A549 (cell line): ENCODE measurements around the gene TMEM190. TPM values are rescaled to one million over a fixed set of nuclear protein-coding genes. Genes with fewer than 3 reads are reported as not detected.
"Not testable (repeated sequence)": the region's sequence is repeated elsewhere in the genome, so short reads cannot be mapped to it uniquely, and the experiment has no call there.

Experiments
- ATAC-seq, 2 experiments: fragments of 200-7000 bp in 1 of 2; fragments of >200 bp in 1 of 2; cut with Nextera tagmentation in 1 of 2; cut with Tn5 transposase in 1 of 2; 3 replicates each; pipeline versions ENCODE4 v1.8.0 to v1.9.1; 2018 to 2020; ENCODE audit warnings: mild to moderate bottlenecking in 1 of 2, moderate library complexity in 1 of 2
- CTCF ChIA-PET: fragments of 300-600 bp; sonication (Branson Sonifier 250); formaldehyde crosslinking; extraction: SDS; loops from one replicate; lab custom pipeline; 2021; ENCODE audit warnings: antibody characterized with exemption, inconsistent platforms; lab: Yijun Ruan, JAX
- POLR2A ChIA-PET: fragments of 350-600 bp; formaldehyde crosslinking; extraction: SDS; loops from one replicate; lab custom pipeline; 2021; ENCODE audit warnings: antibody characterized with exemption, inconsistent platforms; lab: Yijun Ruan, JAX
- DNase-seq, 2 experiments: peaks; one replicate each; pipeline versions ENCODE4 v3.0.0 to v3.0.0-alpha.2; 2011 to 2016; ENCODE audit warnings: low read depth in 1 of 2, low spot score in 1 of 2
- FAIRE-seq: peaks from 2 replicates; lab custom pipeline; 2011; peaks lifted over from hg19 to GRCh38; lab: Jason Lieb, UNC
- H3K27ac ChIP-seq, 2 experiments: fragments of >200 bp; sonication (Bioruptor Twin); formaldehyde crosslinking; 3 replicates each; pipeline ENCODE4 v1.5.1; 2016 to 2017
- H3K4me1 ChIP-seq: fragments of >200 bp; sonication (Bioruptor Twin); formaldehyde crosslinking; 3 replicates; pipeline ENCODE4 v1.6.1; 2016
- H3K4me2 ChIP-seq: fragments of >200 bp; sonication (Bioruptor Twin); formaldehyde crosslinking; 3 replicates; pipeline ENCODE4 v1.6.1; 2016
- H3K4me3 ChIP-seq: fragments of >200 bp; sonication (Bioruptor Twin); formaldehyde crosslinking; 3 replicates; pipeline ENCODE4 v1.5.1; 2016
- H3K9me3 ChIP-seq: fragments of >200 bp; sonication (Bioruptor Twin); formaldehyde crosslinking; 3 replicates; pipeline ENCODE4 v1.6.1; 2016
- BHLHE40 ChIP-seq: IDR thresholded peaks from 2 replicates; pipeline ENCODE4 v1.6.1; 2012; ENCODE audit warnings: low read depth, low read length, inconsistent platforms
- CBX2 ChIP-seq: fragments of 200-600 bp; sonication (generic); IDR thresholded peaks from 2 replicates; pipeline ENCODE4 v1.6.1; 2016; ENCODE audit warnings: low read depth, mild to moderate bottlenecking, borderline replicate concordance
- CBX8 ChIP-seq: fragments of 200-600 bp; sonication (generic); IDR thresholded peaks from 2 replicates; pipeline ENCODE4 v1.6.1; 2016
- EHF ChIP-seq: fragments of 250-450 bp; sonication (Bioruptor Pico); IDR thresholded peaks from 2 replicates; pipeline ENCODE4 v1.5.0; 2020; ENCODE audit warnings: mild to moderate bottlenecking
- FOSB ChIP-seq: fragments of 250-450 bp; sonication (Bioruptor Pico); IDR thresholded peaks from 2 replicates; pipeline ENCODE4 v1.5.0; 2020; ENCODE audit warnings: mild to moderate bottlenecking, moderate library complexity
- GATA3 ChIP-seq: IDR thresholded peaks from 2 replicates; pipeline ENCODE4 v1.6.1; 2012; ENCODE audit warnings: borderline replicate concordance
- HES2 ChIP-seq: fragments of >200 bp; sonication (Bioruptor Twin); formaldehyde crosslinking; IDR thresholded peaks from 2 replicates; pipeline ENCODE4 v1.6.1; 2016
- HOXB5 ChIP-seq: fragments of 250-450 bp; sonication (Bioruptor Pico); IDR thresholded peaks from 2 replicates; pipeline ENCODE4 v1.5.0; 2020; ENCODE audit warnings: mild to moderate bottlenecking, moderate library complexity
- KDM5A ChIP-seq: fragments of 200-600 bp; sonication (generic); IDR thresholded peaks from 2 replicates; pipeline ENCODE4 v1.6.1; 2016; ENCODE audit warnings: antibody characterized with exemption, mild to moderate bottlenecking
- POLR2AphosphoS2 ChIP-seq: conservative IDR thresholded peaks from 2 replicates; pipeline ENCODE4 v1.6.1; 2012; ENCODE audit warnings: low read length, improper control_type of control experiment, inconsistent platforms
- RFX5 ChIP-seq: fragments of 450-650 bp; IDR thresholded peaks from 2 replicates; pipeline ENCODE4 v1.7.1; 2014; ENCODE audit warnings: antibody characterized with exemption, mild to moderate bottlenecking, moderate library complexity
- RNF2 ChIP-seq: fragments of 200-600 bp; sonication (generic); IDR thresholded peaks from 2 replicates; pipeline ENCODE4 v1.6.1; 2016; ENCODE audit warnings: low read depth, mild to moderate bottlenecking, antibody characterized with exemption, moderate library complexity, borderline replicate concordance
- SMC3 ChIP-seq: fragments of >200 bp; sonication (Bioruptor Twin); formaldehyde crosslinking; IDR thresholded peaks from 3 replicates; pipeline ENCODE4 v1.6.1; 2018; ENCODE audit warnings: inconsistent platforms
- SREBF2 ChIP-seq: fragments of 450-650 bp; IDR thresholded peaks from 2 replicates; pipeline ENCODE4 v1.6.1; 2014; ENCODE audit warnings: mild to moderate bottlenecking, moderate library complexity
- TFCP2L1 ChIP-seq: fragments of 250-450 bp; sonication (Bioruptor Pico); IDR thresholded peaks from 2 replicates; pipeline ENCODE4 v1.5.0; 2021; ENCODE audit warnings: mild to moderate bottlenecking
- TP53 ChIP-seq: fragments of 250-450 bp; sonication (Bioruptor Pico); IDR thresholded peaks from 2 replicates; pipeline ENCODE4 v1.5.0; 2021; ENCODE audit warnings: mild to moderate bottlenecking, moderate library complexity
- ZC3H11A ChIP-seq: fragments of 450-650 bp; IDR thresholded peaks from 2 replicates; pipeline ENCODE4 v1.6.1; 2014; ENCODE audit warnings: antibody characterized with exemption, mild to moderate bottlenecking
- ZSCAN20 ChIP-seq: fragments of 250-450 bp; sonication (Bioruptor Pico); IDR thresholded peaks from 2 replicates; pipeline ENCODE4 v1.8.0; 2022; ENCODE audit warnings: mild to moderate bottlenecking, moderate library complexity
- WGBS: methylation state at CpG from one replicate; pipeline ENCODE4 v1.1.6; 2017; ENCODE audit errors: missing lambda C conversion rate; 5-methylcytosine and 5-hydroxymethylcytosine counted together
- polyA plus RNA-seq, 4 experiments: library from polyadenylated mRNA; depleted of rRNA in 3 of 4; stranded (reverse); fragments of >200 nt; fragmentation: RNase III in 1 of 4; extraction: RNeasy Plus Mini Kit Qiagen cat#74134 plus additional on column Dnase treatment in 1 of 4; gene quantifications; 2 replicates in 3 of 4; 3 replicates in 1 of 4; pipeline ENCODE4 v1.2.3, GENCODE V29; 2011 to 2017
- TF ChIP-seq, protein P1 (sequence below): IDR thresholded peaks from 2 replicates; pipeline ENCODE4 v1.6.1; 2012
- TF ChIP-seq, protein P2 (sequence below): fragments of 250-450 bp; sonication (Bioruptor Pico); IDR thresholded peaks from 2 replicates; pipeline ENCODE4 v1.5.0; 2020; ENCODE audit warnings: low read depth, mild to moderate bottlenecking, moderate library complexity
- TF ChIP-seq, protein P3 (sequence below): fragments of 150-350 bp; IDR thresholded peaks from 2 replicates; pipeline ENCODE4 v1.6.1; 2014; ENCODE audit warnings: low read depth, mild to moderate bottlenecking, low read length

Gene TMEM190
- polyA plus RNA-seq, 2 of the 4 experiments (the other 2 are of a cell fraction): 0.58 to 1.7 TPM

GRCh38 chr19:55419103-55419502 lies 42.5 kb downstream of the TMEM190 start:
- Histone ChIP-seq H3K4me3 (no peak overlapping the region), H3K9me3 (no peaks in the 10 kb centered on the region), H3K4me1 (peaks cover 8% of the 10 kb centered on the region; the same call in 1 of the 3 replicates), H3K27ac (no peak overlapping the region), H3K4me2 (no peak overlapping the region)
- no peak for DNase-seq
- WGBS: 39% methylated on average over 5 of the region's 5 CpGs
- TF ChIP-seq ZC3H11A (no peak), KDM5A (no peak)
- TF ChIP-seq, protein P1, sequence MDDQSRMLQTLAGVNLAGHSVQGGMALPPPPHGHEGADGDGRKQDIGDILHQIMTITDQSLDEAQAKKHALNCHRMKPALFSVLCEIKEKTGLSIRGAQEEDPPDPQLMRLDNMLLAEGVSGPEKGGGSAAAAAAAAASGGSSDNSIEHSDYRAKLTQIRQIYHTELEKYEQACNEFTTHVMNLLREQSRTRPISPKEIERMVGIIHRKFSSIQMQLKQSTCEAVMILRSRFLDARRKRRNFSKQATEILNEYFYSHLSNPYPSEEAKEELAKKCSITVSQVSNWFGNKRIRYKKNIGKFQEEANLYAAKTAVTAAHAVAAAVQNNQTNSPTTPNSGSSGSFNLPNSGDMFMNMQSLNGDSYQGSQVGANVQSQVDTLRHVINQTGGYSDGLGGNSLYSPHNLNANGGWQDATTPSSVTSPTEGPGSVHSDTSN: no peak
- FAIRE-seq: no peak
- ATAC-seq: peak in 1 of 2 experiments; percentile 13; a peak in 1 of 6 replicates
- CTCF ChIA-PET: interaction anchor here (0.7 to 5.7 kb wide), 58 partner anchors 9 to 336 kb away, joined by 3 to 107 read pairs (median 7); partner anchors contain the start of genes DNAAF3, HSPBP1, PPP1R12C and SHISA7
- POLR2A ChIA-PET: interaction anchor here (0.7 to 2.0 kb wide), 3 partner anchors 12 to 334 kb away, joined by 4 to 18 read pairs (median 4); partner anchors contain the start of gene UBE2S

- no peak overlapping the region for H3K27ac ChIP-seq
- FAIRE-seq: no peak
- TF ChIP-seq, protein P2, sequence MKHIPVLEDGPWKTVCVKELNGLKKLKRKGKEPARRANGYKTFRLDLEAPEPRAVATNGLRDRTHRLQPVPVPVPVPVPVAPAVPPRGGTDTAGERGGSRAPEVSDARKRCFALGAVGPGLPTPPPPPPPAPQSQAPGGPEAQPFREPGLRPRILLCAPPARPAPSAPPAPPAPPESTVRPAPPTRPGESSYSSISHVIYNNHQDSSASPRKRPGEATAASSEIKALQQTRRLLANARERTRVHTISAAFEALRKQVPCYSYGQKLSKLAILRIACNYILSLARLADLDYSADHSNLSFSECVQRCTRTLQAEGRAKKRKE (CRISPR knock-in tag): no peak
- TF ChIP-seq CBX2 (no peak), ZSCAN20 (no peak), FOSB (CRISPR knock-in tag) (no peak), SMC3 (no peak), KDM5A (no peak)
- H3K4me2 ChIP-seq: no peak overlapping the region
- DNase-seq: no peak
- peaks cover 8% of the 10 kb centered on the region; the same call in 1 of the 3 replicates for H3K4me1 ChIP-seq
- POLR2A ChIA-PET: interaction anchor here (0.7 to 2.0 kb wide), 3 partner anchors 12 to 19 kb away, joined by 3 to 18 read pairs (median 4); partner anchors contain the start of gene UBE2S
- CTCF ChIA-PET: interaction anchor here (0.9 to 5.7 kb wide), 23 partner anchors 9 to 331 kb away, joined by 3 to 107 read pairs (median 10); partner anchors contain the start of genes SHISA7 and UBE2S
- H3K9me3 ChIP-seq: no peaks in the 10 kb centered on the region
- ATAC-seq: peak; percentile 28 to 29; a peak in 3 of 6 replicates
- WGBS: 36% methylated on average over 5 of the region's 5 CpGs
- no peak overlapping the region for H3K4me3 ChIP-seq
These were observed 43.1 kb downstream of the TMEM190 start for GRCh38 chr19:55419624-55420236.

DNA sequence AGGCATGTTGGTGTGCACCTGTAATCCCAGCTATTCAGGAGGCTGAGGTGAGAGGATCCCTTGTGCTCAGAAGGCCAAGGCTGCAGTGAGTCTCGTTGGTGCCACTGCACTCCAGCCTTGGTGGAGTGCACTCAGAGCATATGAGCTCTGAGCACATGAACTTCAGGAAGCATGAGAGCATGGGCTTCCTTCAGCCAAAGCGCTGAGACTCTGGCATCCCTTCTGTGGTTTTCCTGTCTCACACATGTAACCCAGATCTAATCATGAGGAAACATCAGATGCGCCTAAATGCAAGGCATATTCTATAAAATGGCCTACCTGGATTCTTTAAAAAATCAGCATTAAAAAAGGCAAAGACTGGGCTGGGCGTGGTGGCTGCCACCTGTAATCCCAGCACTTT lies 44.7 kb downstream of the TMEM190 start:
- H3K4me2 ChIP-seq, H3K4me1 ChIP-seq, H3K27ac ChIP-seq, FAIRE-seq, H3K4me3 ChIP-seq, ATAC-seq, H3K9me3 ChIP-seq, POLR2A ChIA-PET, DNase-seq: not testable (repeated sequence)
- CTCF ChIA-PET: interaction anchor here (0.7 to 1.8 kb wide), 6 partner anchors 15 to 376 kb away, joined by 3 to 8 read pairs (median 4); no protein-coding TSS in a partner anchor
- WGBS: 48% methylated on average over 4 of the region's 4 CpGs

DNA sequence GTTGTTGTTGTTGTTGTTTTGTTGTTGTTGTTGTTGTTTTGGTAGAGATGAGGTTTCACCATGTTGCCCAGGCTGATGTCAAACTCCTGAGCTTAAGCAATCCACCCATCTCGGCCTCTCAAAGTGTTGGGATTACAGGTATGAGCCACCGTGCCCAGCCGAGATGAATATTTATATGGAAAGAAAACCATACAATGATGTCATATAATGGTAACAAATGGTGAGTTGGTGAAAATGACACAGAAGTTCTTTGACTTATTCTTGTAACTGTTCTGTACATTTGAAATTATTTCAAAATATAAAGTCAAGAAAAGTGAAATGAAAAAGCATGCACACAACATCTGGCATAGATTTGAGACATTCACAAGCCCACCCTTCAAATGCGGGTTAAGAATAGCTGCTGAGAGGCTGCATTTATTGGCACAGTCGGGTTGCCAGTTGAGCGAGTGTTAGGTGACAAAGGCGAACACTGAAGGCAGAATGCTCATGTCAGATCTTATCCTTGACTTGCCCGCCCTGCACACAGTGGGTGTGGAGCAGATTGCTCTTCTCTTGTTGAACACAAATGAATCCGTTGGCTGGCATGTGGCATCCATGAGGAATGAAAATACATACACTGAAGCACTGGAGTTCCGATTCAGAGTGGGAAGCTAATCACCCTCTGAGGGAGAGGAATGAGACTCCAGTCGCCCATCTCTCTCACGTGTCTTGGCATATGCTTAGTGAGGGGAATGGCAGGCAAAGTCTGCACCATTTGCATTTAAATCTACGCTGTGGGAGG lies 46.8 kb downstream of the TMEM190 start:
- no peak overlapping the region for H3K27ac ChIP-seq
- POLR2A ChIA-PET: no interaction called here
- DNase-seq: no peak
- 37% methylated on average over 13 of the region's 13 CpGs for WGBS
- no peak for TF ChIP-seq GATA3
- no peak for TF ChIP-seq FOSB (CRISPR knock-in tag)
- no peak for TF ChIP-seq BHLHE40
- TF ChIP-seq CBX8: no peak
- TF ChIP-seq, protein P3, sequence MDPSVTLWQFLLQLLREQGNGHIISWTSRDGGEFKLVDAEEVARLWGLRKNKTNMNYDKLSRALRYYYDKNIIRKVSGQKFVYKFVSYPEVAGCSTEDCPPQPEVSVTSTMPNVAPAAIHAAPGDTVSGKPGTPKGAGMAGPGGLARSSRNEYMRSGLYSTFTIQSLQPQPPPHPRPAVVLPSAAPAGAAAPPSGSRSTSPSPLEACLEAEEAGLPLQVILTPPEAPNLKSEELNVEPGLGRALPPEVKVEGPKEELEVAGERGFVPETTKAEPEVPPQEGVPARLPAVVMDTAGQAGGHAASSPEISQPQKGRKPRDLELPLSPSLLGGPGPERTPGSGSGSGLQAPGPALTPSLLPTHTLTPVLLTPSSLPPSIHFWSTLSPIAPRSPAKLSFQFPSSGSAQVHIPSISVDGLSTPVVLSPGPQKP: no peak
- TF ChIP-seq TP53: no peak
- TF ChIP-seq CBX2: no peak
- TF ChIP-seq TFCP2L1: no peak
- TF ChIP-seq HOXB5: no peak
- TF ChIP-seq RNF2: no peak
- no peak for TF ChIP-seq RFX5
- no peak for TF ChIP-seq HES2
- no peak for TF ChIP-seq SREBF2
- no peak for TF ChIP-seq POLR2AphosphoS2
- no peak for TF ChIP-seq EHF
- TF ChIP-seq ZSCAN20: no peak
- TF ChIP-seq, all 56 proteins: peak for 0
- CTCF ChIA-PET: interaction anchor here (1.1 to 2.6 kb wide), 6 partner anchors 9 to 282 kb away, joined by 4 to 8 read pairs (median 5); no protein-coding TSS in a partner anchor
- no peak for ATAC-seq
- Histone ChIP-seq H3K4me1 (peaks cover 2% of the 10 kb centered on the region; the same call in 1 of the 3 replicates), H3K4me3 (no peak overlapping the region), H3K4me2 (no peak overlapping the region), H3K9me3 (no peaks in the 10 kb centered on the region)
- peak; percentile 63 for FAIRE-seq
